Stomach (tissue), 9 donors: ENCODE data around the gene OR10H3. TPM values are rescaled to one million over a fixed set of nuclear protein-coding genes. Genes with fewer than 3 reads are reported as not detected.

Source experiments
- DNase-seq, 2 donors: peaks; one replicate each; pipeline versions ENCODE4 v3.0.0 to v3.0.0-alpha.2; 2013 to 2019
- H3K27ac ChIP-seq, 5 donors: fragments of 200-600 bp in 4 of 5; sonication (generic) in 4 of 5; one replicate each; pipeline ENCODE4 v1.5.1; 2013 to 2019; ENCODE audit warnings: mild to moderate bottlenecking in 1 of 5, moderate library complexity in 1 of 5
- H3K27me3 ChIP-seq, 3 donors: fragments of 200-600 bp; sonication (generic); one replicate each; pipeline ENCODE4 v1.5.1; 2017 to 2019; ENCODE audit warnings: mixed run types in 1 of 3
- H3K36me3 ChIP-seq, 4 donors: fragments of 200-600 bp; sonication (generic); 1 replicate in 3 of 4; 2 replicates in 1 of 4; pipeline ENCODE4 v1.5.1; 2016 to 2019
- H3K4me1 ChIP-seq, 4 donors: fragments of 200-600 bp; sonication (generic); one replicate each; pipeline ENCODE4 v1.5.1; 2016 to 2019
- H3K4me3 ChIP-seq, 4 donors: fragments of 200-600 bp; sonication (generic) in 3 of 4; one replicate each; pipeline ENCODE4 v1.5.1; 2016 to 2019; ENCODE audit warnings: mild to moderate bottlenecking in 1 of 4
- H3K9me3 ChIP-seq, 4 donors: fragments of 200-600 bp; sonication (generic); one replicate each; pipeline ENCODE4 v1.5.1; 2016 to 2019
- EP300 ChIP-seq: sonication (generic); formaldehyde crosslinking; IDR thresholded peaks from one replicate; pipeline ENCODE4 v1.6.1; 2017; ENCODE audit warnings: antibody characterized with exemption
- POLR2A ChIP-seq, 4 donors: fragments of 450-650 bp; IDR thresholded peaks; one replicate each; pipeline ENCODE4 v1.6.1; 2016; ENCODE audit warnings: antibody characterized with exemption in 4 of 4, control low read depth in 2 of 4, mild to moderate bottlenecking in 1 of 4, moderate library complexity in 1 of 4
- POLR2AphosphoS5 ChIP-seq, 3 donors: sonication (generic); formaldehyde crosslinking; IDR thresholded peaks; one replicate each; pipeline ENCODE4 v1.6.1; 2016; ENCODE audit warnings: antibody characterized with exemption in 3 of 3
- WGBS, 5 donors: extraction: QIAGEN DNeasy Blood & Tissue Kit in 3 of 5; methylation state at CpG; one replicate each; pipeline versions ENCODE4 v1.1.5 to v1.1.7; 2013 to 2018; 5-methylcytosine and 5-hydroxymethylcytosine counted together
- intact Hi-C: fragments of 100-400 bp; cut with DNase I; formaldehyde crosslinking; loops from one replicate; pipeline ENCODE4 v1.15.1; 2023; ENCODE audit warnings: low total_unique reads
- polyA plus RNA-seq, 3 donors: library from polyadenylated mRNA; stranded (reverse); fragments of 200-250 nt; gene quantifications; one replicate each; pipeline ENCODE4 v1.2.3, GENCODE V29; 2013
- total RNA-seq, 5 donors: library from RNA; depleted of rRNA; stranded (reverse); fragments of >200 nt; gene quantifications; one replicate each; pipeline versions ENCODE4 v1.1.0 to v1.2.3, GENCODE V29; 2014 to 2016
- TF ChIP-seq, protein P1 (sequence below), 7 experiments: fragments of 450-650 bp in 4 of 7; fragments of 200-600 bp in 3 of 7; sonication (generic) in 3 of 7; IDR thresholded peaks; one replicate each; pipeline ENCODE4 v1.5.1; 2016 to 2019; ENCODE audit warnings: antibody characterized with exemption in 7 of 7, control low read depth in 2 of 7, mild to moderate bottlenecking in 1 of 7
- donor health status: healthy with polysubstance abuse.
- donor health status: Bipolar disorder and iron deficiency.
- donor health status: healthy.

Gene OR10H3
- total and polyA plus RNA-seq, 8 donors: not detected

DNA sequence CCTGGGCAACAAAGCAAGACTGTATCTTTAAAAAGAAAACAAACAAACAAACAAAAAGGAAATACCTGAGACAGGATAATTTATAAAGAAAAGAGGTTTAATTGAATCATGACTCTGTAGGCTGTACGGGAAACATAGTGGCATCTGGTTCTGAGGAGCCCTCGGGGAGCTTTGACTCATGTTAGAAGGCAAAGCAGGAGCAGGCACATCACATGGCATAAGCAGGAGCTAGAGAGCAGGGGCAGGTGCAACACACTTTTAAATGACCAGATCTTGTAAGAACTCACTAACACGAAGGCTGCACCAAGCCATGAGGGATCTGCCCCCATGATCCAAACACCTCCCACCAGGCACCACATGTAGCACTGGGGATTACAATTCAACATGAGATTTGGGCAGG lies 23.1 kb upstream of the OR10H3 start:
- peaks cover 0 to 11% (median 0%) of the 10 kb centered on the region in 4 donors for H3K9me3 ChIP-seq
- H3K4me1 ChIP-seq: no peaks in the 10 kb centered on the region
- intact Hi-C loops: no loop called here
- WGBS, 5 donors: 56 to 75% (median 61%) methylated on average over 3 of the region's 3 CpGs
- no peak overlapping the region for H3K4me3 ChIP-seq
- TF ChIP-seq EP300 (no peak), POLR2A (IDR thresholded peaks at IDR 0.05) (no peak), POLR2AphosphoS5 (IDR thresholded peaks at IDR 0.05) (no peak)
- TF ChIP-seq, protein P1, sequence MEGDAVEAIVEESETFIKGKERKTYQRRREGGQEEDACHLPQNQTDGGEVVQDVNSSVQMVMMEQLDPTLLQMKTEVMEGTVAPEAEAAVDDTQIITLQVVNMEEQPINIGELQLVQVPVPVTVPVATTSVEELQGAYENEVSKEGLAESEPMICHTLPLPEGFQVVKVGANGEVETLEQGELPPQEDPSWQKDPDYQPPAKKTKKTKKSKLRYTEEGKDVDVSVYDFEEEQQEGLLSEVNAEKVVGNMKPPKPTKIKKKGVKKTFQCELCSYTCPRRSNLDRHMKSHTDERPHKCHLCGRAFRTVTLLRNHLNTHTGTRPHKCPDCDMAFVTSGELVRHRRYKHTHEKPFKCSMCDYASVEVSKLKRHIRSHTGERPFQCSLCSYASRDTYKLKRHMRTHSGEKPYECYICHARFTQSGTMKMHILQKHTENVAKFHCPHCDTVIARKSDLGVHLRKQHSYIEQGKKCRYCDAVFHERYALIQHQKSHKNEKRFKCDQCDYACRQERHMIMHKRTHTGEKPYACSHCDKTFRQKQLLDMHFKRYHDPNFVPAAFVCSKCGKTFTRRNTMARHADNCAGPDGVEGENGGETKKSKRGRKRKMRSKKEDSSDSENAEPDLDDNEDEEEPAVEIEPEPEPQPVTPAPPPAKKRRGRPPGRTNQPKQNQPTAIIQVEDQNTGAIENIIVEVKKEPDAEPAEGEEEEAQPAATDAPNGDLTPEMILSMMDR (IDR thresholded peaks at IDR 0.05): no peak
- DNase-seq: no peak
- H3K36me3 ChIP-seq: no peaks in the 10 kb centered on the region
- H3K27ac ChIP-seq: no peak overlapping the region
- peaks cover 0 to 32% (median 11%) of the 10 kb centered on the region in 3 donors for H3K27me3 ChIP-seq

DNA sequence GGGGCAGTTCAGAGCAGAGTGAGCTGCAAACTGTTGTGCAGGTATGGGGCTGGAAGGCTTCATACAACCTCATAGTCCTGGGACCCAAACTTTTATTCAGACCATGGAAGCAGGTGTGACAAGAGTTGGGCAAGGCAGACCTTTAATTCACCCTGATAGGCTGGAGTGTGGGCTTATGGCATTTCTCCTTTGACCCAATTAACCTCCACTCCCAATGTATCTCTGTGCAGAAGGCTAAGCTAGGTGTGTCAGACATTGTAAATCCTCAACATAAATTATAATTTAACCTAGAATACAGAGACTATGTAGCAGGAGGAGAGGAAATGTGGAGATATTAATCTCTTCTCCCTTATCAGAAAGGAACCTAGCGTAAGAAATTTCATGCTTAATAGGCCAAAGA lies 22.1 kb upstream of the OR10H3 start:
- peaks cover 0 to 39% (median 11%) of the 10 kb centered on the region in 3 donors for H3K27me3 ChIP-seq
- no peak for DNase-seq
- WGBS, 5 donors: 67 to 95% (median 70%) methylated on average over 1 of the region's 1 CpG
- H3K27ac ChIP-seq: no peak overlapping the region
- H3K4me3 ChIP-seq: no peak overlapping the region
- no peaks in the 10 kb centered on the region for H3K4me1 ChIP-seq
- intact Hi-C loops: no loop called here
- peaks cover 0 to 11% (median 0%) of the 10 kb centered on the region in 4 donors for H3K9me3 ChIP-seq
- H3K36me3 ChIP-seq: no peaks in the 10 kb centered on the region
- TF ChIP-seq, protein P1 (IDR thresholded peaks at IDR 0.05): no peak
- TF ChIP-seq EP300 (no peak), POLR2A (IDR thresholded peaks at IDR 0.05) (no peak), POLR2AphosphoS5 (IDR thresholded peaks at IDR 0.05) (no peak)

DNA sequence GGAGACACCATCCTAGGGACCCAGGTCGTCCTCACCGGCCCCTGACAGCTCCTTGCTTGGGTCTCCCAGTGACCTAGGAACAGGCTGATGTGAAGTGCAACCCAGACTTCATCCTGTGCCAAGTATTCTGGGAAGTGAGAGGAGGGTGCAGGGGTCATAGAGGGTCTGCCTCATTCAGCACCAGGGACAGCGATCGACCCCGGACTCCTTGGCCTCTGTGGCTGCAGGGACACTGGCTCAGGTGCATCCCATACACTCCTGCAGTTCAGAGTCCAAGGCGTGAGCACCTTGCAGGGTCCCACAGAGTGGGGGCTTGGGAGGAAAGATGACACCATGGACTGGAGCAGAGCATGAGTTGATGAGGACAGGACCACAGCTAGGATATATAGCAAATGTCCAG lies 20.0 kb upstream of the OR10H3 start:
- DNase-seq: no peak
- peaks cover 0 to 4% (median 0%) of the 10 kb centered on the region in 4 donors for H3K9me3 ChIP-seq
- WGBS, 5 donors: 14 to 30% (median 17%) methylated on average over 4 to 6 of the region's 6 CpGs
- TF ChIP-seq POLR2A (IDR thresholded peaks at IDR 0.05) (no peak), POLR2AphosphoS5 (IDR thresholded peaks at IDR 0.05) (no peak)
- no peaks in the 10 kb centered on the region for H3K36me3 ChIP-seq
- intact Hi-C loops: no loop called here
- H3K27me3 ChIP-seq: peaks cover 0 to 49% (median 12%) of the 10 kb centered on the region in 3 donors
- no peak overlapping the region for H3K27ac ChIP-seq
- H3K4me3 ChIP-seq: no peak overlapping the region
- no peaks in the 10 kb centered on the region for H3K4me1 ChIP-seq

DNA sequence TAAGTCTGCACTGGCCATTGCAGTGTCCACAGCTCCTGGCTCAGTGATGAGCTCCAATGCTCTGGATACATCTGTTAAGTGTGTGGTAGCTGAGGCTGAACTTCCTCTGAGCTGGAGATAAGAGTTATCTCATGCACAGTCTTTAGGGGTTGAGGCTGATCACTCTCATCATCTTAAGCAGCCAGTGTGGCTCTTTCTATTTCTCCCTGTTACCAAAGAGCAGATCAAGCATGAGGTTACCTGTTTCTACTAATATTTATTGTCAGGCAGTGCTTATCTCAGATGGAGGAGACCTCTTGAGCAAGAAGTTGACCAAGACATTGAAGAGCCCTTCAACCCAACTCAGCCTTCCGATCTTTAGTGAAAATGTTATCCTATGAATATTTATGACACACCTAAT lies 16.5 kb upstream of the OR10H3 start:
- TF ChIP-seq POLR2A (IDR thresholded peaks at IDR 0.05) (no peak), EP300 (no peak), POLR2AphosphoS5 (IDR thresholded peaks at IDR 0.05) (no peak)
- TF ChIP-seq, protein P1 (IDR thresholded peaks at IDR 0.05): no peak
- no peak overlapping the region for H3K27ac ChIP-seq
- no peak overlapping the region for H3K4me3 ChIP-seq
- intact Hi-C loops: no loop called here
- no peaks in the 10 kb centered on the region for H3K4me1 ChIP-seq
- DNase-seq: no peak
- H3K9me3 ChIP-seq: peaks cover 0 to 4% (median 0%) of the 10 kb centered on the region in 4 donors
- peaks cover 3 to 75% (median 18%) of the 10 kb centered on the region in 3 donors for H3K27me3 ChIP-seq
- 74 to 92% (median 78%) methylated on average over 1 of the region's 1 CpG for WGBS, 5 donors
- no peaks in the 10 kb centered on the region for H3K36me3 ChIP-seq

DNA sequence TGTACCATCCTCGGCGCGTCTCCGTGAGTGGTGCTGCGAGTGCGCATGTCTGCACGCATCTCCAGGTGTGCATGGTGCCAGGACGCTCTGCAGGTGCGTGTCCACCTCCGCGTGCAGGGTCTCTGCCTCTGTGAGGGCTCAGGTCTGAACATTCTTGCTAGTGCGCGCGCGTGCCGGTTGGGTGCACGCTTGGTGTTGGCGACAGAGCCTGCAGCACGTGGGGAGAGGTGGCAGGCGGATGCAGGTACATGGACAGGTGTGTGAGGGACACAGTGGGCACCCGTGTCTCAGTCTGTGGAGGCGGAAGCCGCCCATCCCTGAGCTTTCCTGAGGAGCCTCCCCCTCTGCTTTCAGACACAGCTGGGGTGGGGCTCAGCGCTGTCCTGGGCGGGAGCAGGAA lies 14.8 kb upstream of the OR10H3 start:
- DNase-seq: peak in 1 of 2 donors; percentile 4
- WGBS, 5 donors: 24 to 30% (median 27%) methylated on average over 22 to 25 of the region's 25 CpGs
- Histone ChIP-seq H3K27me3 (peaks cover 3 to 74% (median 11%) of the 10 kb centered on the region in 3 donors), H3K4me1 (no peaks in the 10 kb centered on the region), H3K36me3 (no peaks in the 10 kb centered on the region), H3K9me3 (peaks cover 0 to 4% (median 0%) of the 10 kb centered on the region in 4 donors), H3K4me3 (no peak overlapping the region), H3K27ac (no peak overlapping the region)
- intact Hi-C loops: no loop called here
- TF ChIP-seq POLR2AphosphoS5 (IDR thresholded peaks at IDR 0.05) (no peak), EP300 (no peak), POLR2A (IDR thresholded peaks at IDR 0.05) (no peak)
- TF ChIP-seq, protein P1 (IDR thresholded peaks at IDR 0.05): no peak
